ENCODE results near the gene FHOD1.

The FHOD1 gene

GRCh38 chr16:67248401-67249177 lies 1.3 kb upstream of the FHOD1 start, which contains the start of gene SLC9A5:
Gene SLC9A5 (plus strand): TSS chr16:67248979. CDS start chr16:67249015, 36 bp downstream.
- peak; percentile 57 for DNase-seq

DNA sequence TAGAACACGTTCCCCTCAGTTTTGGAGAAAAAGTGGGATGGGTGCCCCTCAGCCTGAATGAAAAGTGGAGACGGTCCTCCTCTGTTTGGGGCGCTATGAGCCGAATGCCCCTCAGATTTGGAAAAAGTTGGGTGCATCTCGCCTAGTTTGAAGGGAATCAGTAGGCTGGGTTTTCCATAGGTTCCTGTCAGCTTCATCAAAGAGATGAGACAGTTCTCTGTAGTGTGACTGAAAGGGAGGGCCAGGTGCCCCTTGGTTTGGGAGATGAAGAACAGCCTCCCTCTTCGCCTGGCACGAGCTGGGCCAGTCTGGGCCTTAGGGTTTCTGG lies 756 bp upstream of the FHOD1 start:
- DNase-seq, result no peak

- peak; percentile 85 for DNase-seq
Observed at GRCh38 chr16:67246756-67247191, 507 bp downstream of the FHOD1 start.

GRCh38 chr16:67246081-67246755 lies 1.1 kb downstream of the FHOD1 start:
- peak; percentile 80 for DNase-seq

DNA sequence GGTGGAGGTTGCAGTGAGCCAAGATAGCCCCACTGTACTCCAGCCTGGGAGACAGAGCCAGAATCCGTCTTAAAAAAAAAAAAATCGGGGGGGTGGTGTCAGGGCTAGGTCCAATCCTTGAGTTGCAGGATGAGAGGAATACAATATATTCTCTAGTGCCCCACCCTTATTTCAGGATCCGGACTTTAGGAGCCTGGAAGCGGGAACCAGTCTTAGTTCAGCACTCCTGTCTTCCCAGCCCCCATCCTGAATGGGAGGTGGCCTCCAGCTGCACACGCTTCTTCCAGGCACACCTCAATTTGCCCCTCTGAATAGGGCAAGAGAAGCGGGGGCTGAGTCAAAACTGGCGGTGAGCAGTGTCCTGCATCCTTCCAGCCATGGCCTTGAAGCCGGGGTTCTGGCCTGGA lies 1.6 kb downstream of the FHOD1 start:
- DNase-seq, result no peak

DNA sequence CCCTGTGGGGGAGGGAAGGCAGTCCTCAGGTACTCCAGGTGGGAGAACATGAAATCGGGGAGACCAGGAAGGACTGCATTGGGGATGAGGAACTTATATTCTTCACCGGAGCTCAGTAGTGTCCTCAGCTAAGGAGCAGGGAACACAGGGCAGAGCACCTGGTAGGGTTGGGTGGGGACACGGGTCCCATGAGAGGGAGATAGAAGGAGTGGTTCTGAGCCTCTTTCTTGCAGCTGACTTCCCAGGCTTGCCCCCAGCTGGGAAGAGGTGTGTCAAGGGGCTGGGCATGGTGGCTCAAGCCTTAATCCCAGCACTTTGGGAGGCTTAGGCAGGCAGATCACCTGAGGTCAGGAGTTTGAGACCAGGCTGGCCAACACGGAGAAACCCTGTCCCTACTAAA lies 2.1 kb downstream of the FHOD1 start:
- no peak for DNase-seq

DNA sequence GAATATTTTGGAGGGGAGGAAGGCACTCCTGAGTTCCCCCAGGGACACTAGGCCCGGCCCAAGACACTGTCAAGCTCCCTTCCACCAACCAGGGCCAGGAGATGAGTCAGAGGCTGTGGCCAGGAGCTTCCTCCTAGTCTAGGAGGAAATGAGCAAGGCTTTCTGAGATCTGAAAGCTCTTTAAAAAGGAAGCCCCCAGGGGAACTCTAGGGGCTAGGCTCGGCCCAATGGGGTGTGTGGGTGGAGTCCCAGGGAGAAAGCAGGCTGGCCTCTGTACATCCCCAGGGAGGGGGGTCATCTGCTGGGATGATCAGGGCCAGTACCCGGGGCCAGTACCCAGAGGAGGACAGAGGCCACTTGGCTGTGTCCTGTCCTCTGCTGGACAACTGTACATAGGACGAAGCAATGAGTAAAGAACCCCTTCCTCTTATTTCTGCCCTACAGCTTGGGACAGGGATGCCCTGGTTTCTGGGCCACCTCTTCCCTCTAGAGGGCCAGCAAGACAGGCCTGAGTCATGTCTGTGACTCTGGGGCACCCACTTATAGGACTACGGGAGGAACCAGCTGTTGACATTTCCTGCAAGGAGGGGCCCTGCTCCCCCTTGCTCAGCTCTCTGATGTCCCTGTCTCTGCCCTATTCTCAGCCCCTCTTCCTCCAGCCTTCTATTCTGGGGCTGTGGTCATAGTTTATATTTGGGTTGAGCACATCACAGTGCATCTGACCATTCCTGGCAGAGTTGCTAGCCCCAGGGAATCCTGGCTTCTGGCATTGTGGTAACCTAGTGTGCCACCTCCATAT lies 2.7 kb downstream of the FHOD1 start:
- DNase-seq, result peak; percentile 22

DNA sequence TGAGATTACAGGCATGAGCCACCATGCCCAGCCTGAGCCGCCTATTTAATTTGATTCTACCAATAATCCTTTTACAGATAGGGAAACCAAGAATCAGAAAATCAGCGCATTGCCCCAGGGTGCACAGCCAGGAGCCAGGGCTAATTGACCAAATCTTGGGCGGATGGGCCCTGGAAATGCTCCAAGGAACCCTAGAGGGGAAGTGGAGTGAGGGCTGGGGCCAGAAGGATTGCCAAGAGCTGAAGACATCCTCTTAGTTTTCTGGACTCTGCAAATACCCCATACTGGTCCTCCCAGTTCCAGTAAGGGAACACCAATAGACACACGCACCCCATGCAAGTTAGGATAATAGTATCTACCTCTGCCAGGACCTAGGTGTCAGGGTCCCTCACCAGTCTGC lies 3.8 kb downstream of the FHOD1 start:
- no peak for DNase-seq

DNA sequence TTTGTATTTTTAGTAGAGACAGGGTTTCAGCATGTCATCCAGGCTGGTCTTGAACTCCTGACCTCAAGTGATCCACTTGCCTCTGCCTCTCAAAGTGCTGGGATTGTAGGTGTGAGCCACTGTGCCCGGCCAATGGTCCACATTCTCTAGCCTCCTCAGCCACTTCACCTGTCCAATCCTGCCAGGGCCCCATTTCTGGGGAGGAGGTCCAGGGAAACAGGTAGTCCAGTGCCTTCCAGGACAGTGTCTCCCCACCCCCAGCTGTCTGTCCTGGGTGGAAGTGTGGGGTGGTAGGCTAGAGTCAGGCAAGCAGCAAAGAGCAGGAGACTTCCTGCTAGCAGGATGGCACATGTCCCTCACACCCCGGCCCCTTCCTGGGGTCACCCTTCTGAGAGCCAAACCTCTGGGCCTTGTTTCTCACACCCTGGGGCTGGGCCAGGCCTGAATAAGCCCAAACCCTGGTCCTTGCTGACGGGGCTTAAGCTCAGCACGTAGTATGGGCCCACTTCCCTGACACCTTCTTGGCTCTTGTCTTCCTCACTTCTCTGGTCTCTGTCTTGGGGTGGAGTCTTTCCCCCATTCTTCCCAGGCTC lies 5.0 kb downstream of the FHOD1 start:
- DNase-seq, result no peak

DNA sequence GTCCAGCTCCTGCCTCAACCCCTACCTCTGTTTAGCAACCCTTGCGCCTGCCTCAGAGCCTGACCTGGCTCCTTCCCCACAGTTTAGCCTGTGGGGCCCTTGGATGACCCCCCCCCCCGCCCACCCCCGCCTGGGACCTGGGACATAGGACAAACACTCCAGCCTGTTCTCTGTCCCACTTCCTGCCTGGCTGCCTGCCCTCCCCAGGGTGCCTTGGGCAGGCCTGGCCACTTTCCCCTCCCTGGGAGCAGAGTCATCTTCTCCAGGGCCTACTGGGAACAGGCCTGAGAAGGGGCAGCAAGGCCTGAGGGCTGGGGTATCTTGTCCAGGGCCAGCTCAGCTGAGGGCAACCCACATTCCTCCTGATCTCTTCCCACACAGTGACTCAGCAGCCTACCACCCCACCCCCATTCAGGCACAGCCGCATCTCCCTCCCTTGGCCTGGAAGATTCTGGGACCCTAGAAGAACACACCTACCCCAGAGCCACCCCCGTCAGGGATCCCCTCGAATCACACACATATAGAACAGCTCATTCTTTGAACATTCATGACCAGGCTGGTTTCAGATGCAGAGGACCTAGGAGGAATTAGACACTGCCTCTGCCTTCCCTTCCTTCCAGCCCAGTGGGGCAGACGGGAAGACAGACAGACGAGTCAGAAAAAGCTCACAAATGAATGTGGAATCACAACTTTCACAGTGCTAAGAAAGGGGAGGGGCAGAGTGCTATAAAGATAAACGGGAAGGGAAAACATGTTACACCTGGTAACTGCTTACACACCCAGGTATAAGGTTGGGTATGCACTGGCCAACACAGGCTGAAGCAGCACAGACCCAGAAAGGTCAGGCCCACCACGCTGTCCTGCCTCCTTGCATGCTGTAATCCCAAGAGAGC lies 6.0 kb downstream of the FHOD1 start:
- no peak for DNase-seq

GRCh38 chr16:67240506-67240905 lies 6.8 kb downstream of the FHOD1 start:
- no peak for DNase-seq

- DNase-seq, result no peak
Observed at GRCh38 chr16:67238806-67239470, 8.3 kb downstream of the FHOD1 start.

DNA sequence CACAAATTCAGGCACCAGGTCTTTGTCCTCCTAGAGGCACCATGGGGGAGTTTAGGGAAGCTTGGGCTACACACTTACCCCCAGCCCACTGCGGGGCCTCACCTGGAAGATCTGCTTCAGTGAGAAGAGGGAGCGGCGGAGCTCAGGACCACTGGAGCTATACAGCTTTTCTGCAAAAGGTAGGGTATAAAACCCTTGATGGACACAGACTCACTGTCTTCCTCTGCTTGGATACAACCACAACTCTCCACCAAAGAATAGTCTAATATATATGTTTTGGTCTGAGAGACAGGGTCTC lies 9.1 kb downstream of the FHOD1 start:
- no peak for DNase-seq

DNA sequence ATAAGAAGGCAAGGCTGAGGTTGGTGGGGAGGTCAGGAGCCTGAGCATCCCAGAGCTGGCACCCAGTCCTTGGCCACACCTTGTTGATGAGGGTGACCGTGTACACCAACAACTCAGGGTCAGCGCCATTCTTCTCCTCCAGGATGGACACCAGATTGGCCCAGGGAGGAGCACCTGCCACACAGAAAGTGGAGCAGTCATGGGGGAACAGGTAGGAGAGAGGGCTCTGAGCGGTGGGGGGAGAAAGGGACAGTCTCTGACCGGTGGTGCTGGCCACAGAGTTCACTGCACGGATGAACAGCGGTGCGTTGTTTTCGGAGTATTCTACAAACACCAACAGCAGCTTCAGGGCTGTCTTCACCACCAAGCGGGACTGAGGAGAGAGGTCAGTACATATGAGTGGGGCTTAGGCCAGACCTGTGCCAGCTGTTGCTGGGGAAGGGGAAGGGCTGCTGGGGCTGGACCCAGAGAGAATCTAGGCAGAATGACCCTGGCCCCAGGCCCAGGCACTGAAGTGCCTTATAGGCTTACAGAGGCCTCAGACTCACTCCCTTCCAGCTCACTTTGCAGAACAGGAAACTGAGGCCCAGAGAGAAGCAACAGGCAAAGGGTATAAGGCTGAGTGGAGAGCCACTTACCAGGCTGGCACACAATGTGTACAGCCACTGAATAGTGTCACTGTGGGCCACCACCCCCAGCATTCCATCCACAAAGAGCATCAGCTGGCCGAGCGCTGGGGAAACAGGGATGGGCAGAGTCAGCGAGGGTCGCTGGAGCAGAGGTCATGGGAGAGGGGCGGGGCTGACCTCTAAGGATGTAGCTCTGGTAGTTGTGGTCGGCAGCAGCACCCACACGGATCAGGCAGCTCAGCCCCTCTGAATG lies 9.6 kb downstream of the FHOD1 start:
- no peak for DNase-seq

GRCh38 chr16:67236563-67237395 lies 10.5 kb downstream of the FHOD1 start:
- peak; percentile 53 for DNase-seq

DNA sequence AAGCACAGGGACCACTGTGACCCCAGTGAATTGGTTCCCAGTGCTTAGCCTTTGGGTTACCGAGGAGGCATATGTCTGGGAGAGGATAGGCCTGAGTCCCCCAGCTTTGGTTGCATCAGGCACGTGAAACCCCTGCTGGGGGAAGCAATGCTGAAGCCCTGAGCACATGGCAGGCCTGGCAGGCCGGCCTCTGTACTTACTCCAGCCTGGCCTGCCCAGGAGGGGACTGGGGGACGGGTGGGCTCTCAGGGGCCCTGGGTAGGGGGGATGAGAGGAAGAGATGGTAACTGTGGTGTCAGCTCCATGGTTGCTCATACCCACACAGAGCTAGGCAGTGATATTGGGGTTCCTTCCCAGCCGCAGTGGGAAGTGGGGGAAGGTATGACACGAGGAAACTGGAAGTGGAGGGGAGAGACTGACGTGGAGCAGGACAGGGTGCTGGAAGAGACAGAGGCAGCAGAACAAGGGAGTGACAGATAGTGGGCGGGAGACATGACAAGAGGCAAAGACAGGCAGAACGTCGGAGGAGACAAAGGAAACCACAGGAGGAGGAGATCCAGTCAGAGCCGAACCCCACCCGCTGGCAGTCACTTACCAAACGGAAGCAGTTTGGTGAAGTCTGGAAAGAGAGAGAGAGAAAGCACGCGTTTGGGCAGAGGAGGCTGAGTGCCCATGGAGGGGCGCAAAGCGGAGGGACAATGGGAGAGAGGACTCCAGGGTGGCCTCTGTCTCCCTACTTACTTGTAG lies 11.3 kb downstream of the FHOD1 start:
- DNase-seq, result no peak

GRCh38 chr16:67234180-67234597 lies 13.1 kb downstream of the FHOD1 start:
- DNase-seq, result no peak

GRCh38 chr16:67233596-67233995 lies 13.7 kb downstream of the FHOD1 start:
- DNase-seq, result no peak

All from NCI-H69 (cell line).